ENCODE data around the gene LRRIQ1. TPM values are rescaled to one million over a fixed set of nuclear protein-coding genes. Genes with fewer than 3 reads are reported as not detected.

LRRIQ1 gene
- total and polyA plus RNA-seq, 2 of the 8 experiments (the other 6 are each of a cell fraction or from before 2014, with no cell fraction given) = 0.24 to 0.76 TPM

- H2BK120ac ChIP-seq (replicated peaks; ENCODE audit: low read depth, low read length) = no peak overlapping the region
- no peak for TF ChIP-seq POLR2AphosphoS5 (IDR thresholded peaks at IDR 0.05; ENCODE audit: low read depth, low read length)
- TF ChIP-seq EP300 (IDR thresholded peaks at IDR 0.05; ENCODE audit: borderline replicate concordance in 1 of 2, low read depth in 2 of 2, low read length in 2 of 2) = no peak
- TF ChIP-seq ASH2L (IDR thresholded peaks at IDR 0.05; ENCODE audit: low read length) = no peak
- no peak for TF ChIP-seq CREB1 (IDR thresholded peaks at IDR 0.05)
- TF ChIP-seq JUND (IDR thresholded peaks at IDR 0.05; ENCODE audit: low read length) = no peak
- no peak for TF ChIP-seq HDAC6 (IDR thresholded peaks at IDR 0.05; ENCODE audit: low read depth, low read length)
Observed at GRCh38 chr12:85018098-85018497, 18.1 kb upstream of the LRRIQ1 start.

More at GRCh38 chr12:85018098-85018497, 18.1 kb upstream of the LRRIQ1 start:
- Histone ChIP-seq H3K79me1 (ENCODE audit: low read depth, low read length) (no peaks in the 10 kb centered on the region), H4K91ac (replicated peaks; ENCODE audit: insufficient read length, low read length) (no peak overlapping the region), H3K36me3 (ENCODE audit: control insufficient read depth in 2 of 4, insufficient read depth in 4 of 4, low read length in 3 of 4) (no peaks in the 10 kb centered on the region), H4K20me1 (replicated peaks in 1 of 2; ENCODE audit: control insufficient read depth in 1 of 2, insufficient read depth in 2 of 2, low read length in 2 of 2) (no peaks in the 10 kb centered on the region), H3K9me3 (ENCODE audit: insufficient read depth in 2 of 2, low read depth in 1 of 2, low read length in 1 of 2) (no peaks in the 10 kb centered on the region), H3K23ac (ENCODE audit: insufficient read length) (no peak overlapping the region), H3K4ac (replicated peaks; ENCODE audit: insufficient read length, low read depth, low read length) (no peak overlapping the region), H3K4me3 (ENCODE audit: extremely low read depth in 1 of 4, insufficient read depth in 2 of 4, low read depth in 3 of 4, low read length in 4 of 4) (no peak overlapping the region), H2BK5ac (ENCODE audit: low read depth, low read length) (no peak overlapping the region), H3K4me2 (ENCODE audit: insufficient read depth in 1 of 2, low read depth in 2 of 2, low read length in 2 of 2) (no peak overlapping the region), H2BK15ac (ENCODE audit: low read length) (no peak overlapping the region), H3K18ac (ENCODE audit: extremely low read depth, low read length) (no peak overlapping the region), H2AFZ (ENCODE audit: low read length) (no peak overlapping the region), H2AK5ac (ENCODE audit: low read depth, low read length) (no peak overlapping the region), H3K79me2 (ENCODE audit: control insufficient read depth in 1 of 2, insufficient read depth in 2 of 2, low read length in 2 of 2) (no peaks in the 10 kb centered on the region), H3K27me3 (replicated peaks in 1 of 4; ENCODE audit: control insufficient read depth in 3 of 4, extremely low read depth in 1 of 4, insufficient read depth in 3 of 4, low read length in 3 of 4) (no peaks in the 10 kb centered on the region), H2BK20ac (ENCODE audit: low read length) (no peak overlapping the region), H3K9ac (replicated peaks in 1 of 4; ENCODE audit: extremely low read depth in 1 of 4, low read depth in 3 of 4, low read length in 3 of 4) (no peak overlapping the region), H4K5ac (ENCODE audit: insufficient read length, low read depth, low read length) (no peak overlapping the region), H3K56ac (replicated peaks; ENCODE audit: insufficient read length, low read depth, low read length) (no peak overlapping the region), H2BK12ac (ENCODE audit: low read depth, low read length) (no peak overlapping the region), H4K8ac (ENCODE audit: extremely low read depth, insufficient read depth, low read length) (no peak overlapping the region), H3K23me2 (ENCODE audit: low read depth, low read length) (no peaks in the 10 kb centered on the region), H3K27ac (ENCODE audit: low read depth, low read length) (no peak overlapping the region), H3K14ac (ENCODE audit: insufficient read length) (no peak overlapping the region), H3K4me1 (replicated peaks in 1 of 4; ENCODE audit: control insufficient read depth in 3 of 4, insufficient read depth in 4 of 4, low read length in 3 of 4) (peaks cover 0 to 3% (median 0%) of the 10 kb centered on the region in 4 experiments; a peak in 1 of 7 replicates)
- WGBS, 2 experiments (ENCODE audit: extremely low coverage in 1 of 2, insufficient coverage in 1 of 2, insufficient read length in 1 of 2, insufficient replicate concordance in 2 of 2, low coverage in 1 of 2, low lambda C conversion rate in 2 of 2, missing lambda C conversion rate in 1 of 2) = 93% methylated on average over 2 of the region's 2 CpGs; no CpG with 5 or more reads in 1 of the 2 experiments
- no peak for DNase-seq (ENCODE audit: low read depth in 1 of 2, low spot score in 2 of 2)
- ChIA-PET POLR2A (ENCODE audit: partially characterized antibody) (no interaction called here), CTCF (ENCODE audit: partially characterized antibody) (no interaction called here)
- no peak for FAIRE-seq

Measured in H1 (cell line).